Left lobe of liver (tissue), 2 donors: ENCODE results near the gene C6orf15. TPM values are rescaled to one million over a fixed set of nuclear protein-coding genes. Genes with fewer than 3 reads are reported as not detected.
"Not testable (repeated sequence)": the region's sequence is repeated elsewhere in the genome, so short reads cannot be mapped to it uniquely, and the experiment has no call there.

Experiments used
- ATAC-seq: fragments of 200-7000 bp; cut with Tn5 transposase; one replicate; pipeline ENCODE4 v1.9.1; 2020; ENCODE audit warnings: mild to moderate bottlenecking, moderate library complexity
- DNase-seq: peaks from one replicate; pipeline ENCODE4 v3.0.0-alpha.2; 2020; ENCODE audit warnings: low spot score
- total RNA-seq: library from RNA; stranded (reverse); gene quantifications from one replicate; pipeline ENCODE4 v1.2.1, GENCODE V29; 2021
- donor health status: DM: no; HTN: no; CAD: no; lungs with moderate emphysema.
- donor health status: DM: no; HTN: yes; CAD: no.

Gene C6orf15
- total RNA-seq, 1 donor from 2014 or later = not detected

DNA sequence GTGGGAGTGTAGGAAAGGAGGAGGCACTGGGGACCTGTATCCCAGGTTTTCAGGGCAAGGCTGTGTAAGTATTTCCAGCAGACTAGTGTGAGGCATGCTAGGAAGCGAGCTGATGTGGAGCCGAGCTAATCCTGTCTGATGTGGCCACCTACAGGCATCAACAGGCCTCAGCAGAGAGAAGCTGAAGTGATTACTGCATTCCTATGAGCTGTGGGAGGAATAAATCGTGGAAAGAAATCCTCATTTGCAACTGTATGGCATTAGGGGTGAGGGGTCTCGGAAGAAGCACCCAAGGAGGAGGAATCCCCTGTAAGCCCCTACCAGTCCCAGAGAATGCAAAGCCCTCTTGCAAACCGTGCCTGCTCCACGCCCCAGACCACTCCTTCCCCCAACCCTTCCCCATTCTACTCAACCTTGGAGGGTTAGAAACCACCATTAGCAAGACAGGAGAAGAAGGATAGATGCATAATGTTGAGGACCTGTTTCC is 41.6 kb downstream of the C6orf15 start:
- ATAC-seq = peak; percentile 73
- no peak for DNase-seq

DNA sequence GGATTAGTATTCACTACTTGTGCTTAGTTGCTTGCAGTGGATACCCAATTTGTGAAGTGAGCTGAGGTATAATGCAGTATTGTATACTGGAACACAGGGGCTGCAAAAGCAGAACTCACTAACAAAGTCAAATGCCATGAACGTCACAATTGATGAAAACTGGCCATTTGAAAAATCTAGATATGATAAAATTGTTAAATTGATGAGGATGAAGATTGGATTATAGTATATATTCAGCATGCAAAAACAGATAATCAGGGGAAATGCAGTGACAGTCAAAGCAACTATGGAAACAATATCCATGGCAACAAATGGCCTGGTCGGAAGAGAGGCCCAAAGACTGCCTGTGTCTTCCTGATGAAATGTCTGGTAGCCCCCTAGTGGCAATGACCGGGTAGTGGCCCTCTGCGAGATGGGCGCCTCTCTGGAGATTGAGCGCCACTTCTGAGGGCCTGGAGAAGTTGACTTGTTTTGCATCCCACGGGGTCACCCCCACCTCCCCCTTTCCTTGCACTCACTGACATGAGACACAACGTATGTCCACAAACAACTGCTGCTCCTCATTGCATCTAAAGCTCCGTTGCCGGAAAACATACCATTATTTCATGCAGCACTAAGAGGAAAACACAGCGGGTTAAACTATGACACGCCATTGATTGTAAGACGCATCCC is 43.6 kb downstream of the C6orf15 start:
- DNase-seq (peak; percentile 78), ATAC-seq (peak; percentile 99)

DNA sequence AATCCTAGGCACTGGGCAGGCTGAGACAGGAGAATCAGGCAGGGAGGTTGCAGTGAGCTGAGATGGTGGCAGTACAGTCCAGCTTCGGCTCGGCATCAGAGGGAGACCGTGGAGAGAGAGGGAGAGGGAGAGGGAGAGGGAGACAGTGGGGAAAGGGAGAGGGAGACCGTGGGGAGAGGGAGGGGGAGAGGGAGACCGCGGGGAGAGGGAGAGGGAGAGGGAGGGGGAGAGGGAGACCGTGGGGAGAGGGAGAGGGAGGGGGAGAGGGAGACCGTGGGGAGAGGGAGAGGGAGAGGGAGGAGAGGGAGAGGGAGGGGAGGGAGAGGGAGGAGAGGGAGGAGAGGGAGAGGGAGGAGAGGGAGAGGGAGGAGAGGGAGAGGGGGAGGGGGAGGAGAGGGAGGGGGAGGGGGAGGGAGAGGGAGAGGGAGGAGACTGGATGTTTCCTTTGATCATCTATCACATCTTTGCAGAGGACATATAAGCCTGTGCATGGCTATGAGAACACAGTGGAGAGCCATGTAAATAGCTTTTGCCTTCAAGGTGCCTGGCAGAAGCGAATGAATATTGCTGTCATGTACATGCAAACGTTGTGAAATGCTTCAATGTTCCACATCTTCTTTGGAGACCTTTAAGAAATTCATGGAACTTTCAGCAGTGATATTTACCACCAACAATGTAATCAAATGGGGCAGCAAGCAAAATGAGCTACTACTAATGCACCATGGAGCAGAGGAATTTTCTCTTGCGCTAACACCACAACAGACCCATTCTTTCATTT is 44.3 kb downstream of the C6orf15 start:
- not testable (repeated sequence) for ATAC-seq, DNase-seq

DNA sequence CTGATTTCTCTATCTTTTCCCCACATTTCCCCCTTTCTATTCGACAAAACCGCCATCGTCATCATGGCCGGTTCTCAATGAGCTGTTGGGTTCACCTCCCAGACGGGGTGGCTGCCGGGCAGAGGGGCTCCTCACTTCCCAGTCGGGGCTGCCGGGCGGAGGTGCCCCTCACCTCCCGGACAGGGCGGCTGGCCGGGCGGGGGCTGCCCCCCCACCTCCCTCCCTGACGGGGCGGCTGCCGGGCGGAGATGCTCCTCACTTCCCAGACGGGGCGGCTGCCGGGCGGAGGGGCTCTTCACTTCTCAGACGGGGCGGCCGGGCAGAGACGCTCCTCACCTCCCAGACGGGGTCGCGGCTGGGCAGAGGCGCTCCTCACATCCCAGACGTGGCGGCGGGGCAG is 45.3 kb downstream of the C6orf15 start:
- DNase-seq, ATAC-seq: not testable (repeated sequence)

DNA sequence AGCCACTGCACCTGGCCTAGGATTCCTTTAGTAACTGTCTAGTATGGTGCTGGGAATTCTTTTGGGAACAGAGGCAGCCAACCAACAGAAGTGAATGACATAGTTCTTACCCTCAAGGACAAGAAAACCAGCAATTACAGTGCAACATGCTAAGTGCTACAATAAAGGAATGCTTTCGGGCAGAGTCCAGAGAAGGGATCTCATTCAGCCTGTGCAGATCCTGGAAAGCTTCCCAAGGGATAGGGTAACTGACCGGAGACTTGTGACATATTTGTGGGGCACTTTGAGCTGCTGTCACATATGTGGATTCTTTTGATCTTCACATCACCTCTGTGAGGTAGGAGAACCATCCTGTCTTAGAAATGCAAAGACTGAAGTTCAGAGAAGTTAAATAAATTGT is 46.8 kb downstream of the C6orf15 start:
- ATAC-seq (no peak), DNase-seq (no peak)

DNA sequence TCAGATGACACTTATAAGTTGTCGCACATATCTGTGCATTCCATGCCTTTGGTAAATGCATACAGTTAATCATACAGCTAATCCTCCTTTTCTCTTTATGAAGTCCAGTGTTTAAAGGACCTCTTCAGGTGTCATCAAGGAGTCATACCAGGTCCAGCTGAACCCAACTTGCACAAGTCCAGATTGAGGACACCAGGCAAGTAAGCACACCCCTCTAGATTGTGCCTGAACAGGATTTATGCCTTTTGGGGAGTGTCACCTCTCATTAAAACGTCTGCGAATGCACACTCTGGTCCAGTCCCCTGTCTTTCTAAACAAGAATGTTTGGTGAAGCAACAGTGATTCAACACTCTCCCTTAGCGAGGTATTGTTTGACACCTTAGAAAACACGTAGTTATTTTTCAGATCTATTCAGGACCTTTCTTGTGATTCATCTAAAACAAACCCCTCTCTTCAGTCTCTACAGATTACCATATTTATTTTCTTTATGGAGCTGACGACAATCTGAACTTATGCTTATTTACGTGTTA is 48.4 kb downstream of the C6orf15 start:
- DNase-seq (no peak), ATAC-seq (no peak)

Other genes with a start within 250 kb of the C6orf15 start
- 5.1 TPM for gene DDR1, start 228.1 kb downstream of the C6orf15 start, total RNA-seq
- 21.7 TPM for gene GTF2H4, start 204.4 kb downstream of the C6orf15 start, total RNA-seq
- 28.9 TPM for gene VARS2, start 198.3 kb downstream of the C6orf15 start, total RNA-seq
- gene SFTA2, start 180.4 kb downstream of the C6orf15 start, total RNA-seq = not detected
- gene MUCL3, start 171.6 kb downstream of the C6orf15 start, total RNA-seq = not detected
- gene MUC21, start 128.9 kb downstream of the C6orf15 start, total RNA-seq = not detected
- not detected for gene MUC22, start 102.1 kb downstream of the C6orf15 start, total RNA-seq
- gene PSORS1C1, start 2.2 kb upstream of the C6orf15 start, total RNA-seq = not detected
- not detected for gene CDSN, start 7.9 kb upstream of the C6orf15 start, total RNA-seq
- not detected for gene PSORS1C2, start 26.5 kb upstream of the C6orf15 start, total RNA-seq
- 9.6 TPM for gene CCHCR1, start 45.2 kb upstream of the C6orf15 start, total RNA-seq
- gene TCF19, start 46.0 kb upstream of the C6orf15 start, total RNA-seq = 0.45 TPM
- gene POU5F1, start 58.1 kb upstream of the C6orf15 start, total RNA-seq = 5.0 TPM
- gene HLA-C, start 159.5 kb upstream of the C6orf15 start, total RNA-seq = 397 TPM
- 291 TPM for gene HLA-B, start 244.6 kb upstream of the C6orf15 start, total RNA-seq